ENCODE measurements around the gene NBPF8. TPM values are rescaled to one million over a fixed set of nuclear protein-coding genes. Genes with fewer than 3 reads are reported as not detected.
A peak's percentile ranks its signal among the peaks of the same experiment; 100 is the strongest.
"Not testable (repeated sequence)": the region's sequence is repeated elsewhere in the genome, so short reads cannot be mapped to it uniquely, and the experiment has no call there.

Gene NBPF8, protein sequence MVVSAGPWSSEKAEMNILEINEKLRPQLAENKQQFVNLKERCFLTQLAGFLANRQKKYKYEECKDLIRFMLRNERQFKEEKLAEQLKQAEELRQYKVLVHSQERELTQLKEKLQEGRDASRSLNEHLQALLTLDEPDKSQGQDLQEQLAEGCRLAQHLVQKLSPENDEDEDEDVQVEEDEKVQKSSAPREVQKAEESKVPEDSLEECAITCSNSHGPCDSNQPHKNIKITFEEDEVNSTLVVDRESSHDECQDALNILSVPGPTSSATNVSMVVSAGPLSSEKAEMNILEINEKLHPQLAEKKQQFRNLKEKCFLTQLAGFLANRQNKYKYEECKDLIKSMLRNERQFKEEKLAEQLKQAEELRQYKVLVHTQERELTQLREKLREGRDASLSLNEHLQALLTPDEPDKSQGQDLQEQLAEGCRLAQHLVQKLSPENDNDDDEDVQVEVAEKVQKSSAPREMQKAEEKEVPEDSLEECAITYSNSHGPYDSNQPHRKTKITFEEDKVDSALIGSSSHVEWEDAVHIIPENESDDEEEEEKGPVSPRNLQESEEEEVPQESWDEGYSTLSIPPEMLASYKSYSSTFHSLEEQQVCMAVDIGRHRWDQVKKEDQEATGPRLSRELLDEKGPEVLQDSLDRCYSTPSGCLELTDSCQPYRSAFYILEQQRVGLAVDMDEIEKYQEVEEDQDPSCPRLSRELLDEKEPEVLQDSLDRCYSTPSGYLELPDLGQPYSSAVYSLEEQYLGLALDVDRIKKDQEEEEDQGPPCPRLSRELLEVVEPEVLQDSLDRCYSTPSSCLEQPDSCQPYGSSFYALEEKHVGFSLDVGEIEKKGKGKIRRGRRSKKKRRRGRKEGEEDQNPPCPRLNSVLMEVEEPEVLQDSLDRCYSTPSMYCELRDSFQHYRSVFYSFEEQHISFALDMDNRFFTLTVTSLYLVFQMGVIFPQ
- total RNA-seq: 10.6 and 19.0 TPM in 2 replicates

DNA sequence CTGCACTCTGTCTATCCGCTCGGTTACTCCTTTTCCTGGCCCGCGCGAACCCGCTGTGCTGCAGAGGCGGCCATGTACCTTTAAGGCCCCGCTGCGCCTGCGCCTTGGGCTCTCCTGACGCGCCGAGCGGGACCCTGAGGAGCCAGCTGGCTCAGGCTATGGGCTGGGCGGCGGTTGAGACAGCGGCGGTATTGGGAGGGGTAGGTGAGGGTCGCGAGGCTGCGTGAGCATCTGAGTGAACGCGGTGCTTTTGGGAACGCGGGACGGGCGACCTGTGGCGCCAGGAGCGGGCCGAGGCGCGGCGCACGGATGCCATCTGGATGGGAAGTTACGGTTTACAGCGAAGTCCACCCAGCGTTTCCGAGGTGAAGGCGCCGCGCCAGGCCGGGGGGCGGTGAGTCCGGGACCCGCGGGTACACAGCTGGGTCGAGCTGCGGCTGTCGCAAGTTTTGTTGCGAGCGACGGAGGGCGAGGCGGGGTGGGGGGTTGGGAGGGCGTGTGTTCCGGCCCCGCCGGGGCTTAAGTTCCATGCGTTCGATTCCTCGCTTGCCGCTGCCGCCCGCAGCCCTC lies at the start of gene NBPF8:
Gene NBPF8 (plus strand): TSS at position 125 of the 570 bp plus-strand sequence. CDS start 21,488 bp downstream, outside the sequence.
- DNase-seq (ENCODE audit: low read depth): peak; percentile 59
- H3K4me3 ChIP-seq (ENCODE audit: low read depth, low read length): peak within 1 kb of the TSS; percentile 65

DNA sequence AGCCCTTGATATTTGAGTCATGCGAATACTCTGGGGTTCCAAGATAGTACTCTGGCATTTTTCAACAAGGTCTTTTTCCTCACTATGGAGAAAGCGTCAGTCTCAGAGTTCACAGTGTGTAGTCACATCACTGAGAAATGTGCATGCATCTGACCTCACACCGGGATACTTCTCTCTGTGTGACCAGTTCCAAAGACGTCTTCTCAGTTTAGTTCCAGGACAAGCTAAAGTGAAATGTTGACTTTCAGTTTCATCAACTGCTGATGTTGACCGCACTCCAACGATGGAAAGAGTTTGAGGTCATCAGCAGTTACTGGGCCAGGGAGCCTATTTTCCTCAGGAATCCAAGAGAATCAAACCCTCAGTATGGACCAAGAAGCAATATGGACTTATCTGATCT lies 47.1 kb upstream of the NBPF8 start:
- not testable (repeated sequence) for H3K4me3 ChIP-seq (ENCODE audit: low read depth, low read length); DNase-seq (ENCODE audit: low read depth)

DNA sequence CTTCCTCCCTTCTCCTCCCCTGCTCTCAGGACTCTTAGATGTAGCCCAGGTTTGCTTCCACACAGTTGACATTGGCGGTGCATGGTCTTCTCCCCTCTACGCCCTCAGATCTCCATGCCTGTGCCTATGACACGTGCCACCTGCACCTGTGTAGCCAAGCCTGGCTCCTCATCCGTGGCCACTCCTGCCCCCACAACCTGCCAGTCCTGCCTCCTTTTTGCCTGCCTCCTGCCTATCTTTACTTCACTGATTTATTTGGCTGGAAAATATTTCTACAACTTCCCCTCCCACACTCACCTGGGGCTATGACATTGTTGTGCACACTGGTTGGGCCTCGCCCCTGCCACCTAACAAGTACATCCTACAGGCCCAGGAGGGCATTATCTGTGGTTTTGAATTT lies 28.2 kb upstream of the NBPF8 start:
- not testable (repeated sequence) for DNase-seq (ENCODE audit: low read depth); H3K4me3 ChIP-seq (ENCODE audit: low read depth, low read length)

DNA sequence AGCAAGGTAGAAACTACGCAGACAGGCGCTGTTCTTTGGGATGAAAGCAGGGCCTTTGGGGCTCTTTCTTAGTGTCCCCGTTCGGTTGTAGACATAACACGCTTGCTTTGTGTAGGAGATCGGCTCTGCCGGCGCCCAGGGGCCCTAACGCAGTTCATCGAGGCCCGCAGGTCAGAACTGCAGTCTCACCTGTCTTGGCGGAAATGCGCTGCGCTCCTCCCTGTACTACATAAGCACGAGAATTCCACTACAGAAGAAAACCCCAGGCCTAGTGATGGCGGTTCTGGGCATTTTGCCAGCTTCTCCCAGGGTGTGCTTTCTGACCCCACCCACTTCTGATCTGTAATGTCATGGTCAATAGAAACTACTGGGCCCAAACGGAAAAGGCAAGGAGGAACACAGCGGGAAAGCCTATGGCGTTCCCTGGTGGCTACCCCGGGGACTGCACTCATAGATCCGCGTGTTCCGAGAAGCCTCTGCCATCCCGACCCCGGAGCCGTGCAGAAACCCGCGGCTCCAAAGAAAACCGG lies 26.2 kb upstream of the NBPF8 start:
- H3K4me3 ChIP-seq (ENCODE audit: low read depth, low read length): not testable (repeated sequence)
- DNase-seq (ENCODE audit: low read depth): peak; percentile 68

DNA sequence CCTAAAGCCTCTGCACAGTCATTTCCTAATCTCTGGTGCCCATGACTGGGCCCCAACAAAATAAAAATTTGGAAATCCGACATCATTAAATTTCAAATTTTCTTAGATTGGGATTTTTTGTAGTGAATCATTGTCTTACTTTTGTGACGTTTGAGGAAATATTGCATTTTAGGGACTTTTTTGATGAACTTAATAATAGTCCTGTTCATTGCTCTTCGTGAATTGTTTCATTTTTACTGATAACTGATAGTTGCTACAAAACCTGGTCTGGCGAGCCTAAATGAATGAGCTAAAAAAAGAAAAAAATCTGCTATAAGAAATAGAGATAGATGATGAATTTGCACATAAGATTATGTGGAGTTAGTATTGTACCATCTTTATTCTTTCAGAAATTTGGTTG lies 23.5 kb upstream of the NBPF8 start:
- DNase-seq (ENCODE audit: low read depth); H3K4me3 ChIP-seq (ENCODE audit: low read depth, low read length): not testable (repeated sequence)

DNA sequence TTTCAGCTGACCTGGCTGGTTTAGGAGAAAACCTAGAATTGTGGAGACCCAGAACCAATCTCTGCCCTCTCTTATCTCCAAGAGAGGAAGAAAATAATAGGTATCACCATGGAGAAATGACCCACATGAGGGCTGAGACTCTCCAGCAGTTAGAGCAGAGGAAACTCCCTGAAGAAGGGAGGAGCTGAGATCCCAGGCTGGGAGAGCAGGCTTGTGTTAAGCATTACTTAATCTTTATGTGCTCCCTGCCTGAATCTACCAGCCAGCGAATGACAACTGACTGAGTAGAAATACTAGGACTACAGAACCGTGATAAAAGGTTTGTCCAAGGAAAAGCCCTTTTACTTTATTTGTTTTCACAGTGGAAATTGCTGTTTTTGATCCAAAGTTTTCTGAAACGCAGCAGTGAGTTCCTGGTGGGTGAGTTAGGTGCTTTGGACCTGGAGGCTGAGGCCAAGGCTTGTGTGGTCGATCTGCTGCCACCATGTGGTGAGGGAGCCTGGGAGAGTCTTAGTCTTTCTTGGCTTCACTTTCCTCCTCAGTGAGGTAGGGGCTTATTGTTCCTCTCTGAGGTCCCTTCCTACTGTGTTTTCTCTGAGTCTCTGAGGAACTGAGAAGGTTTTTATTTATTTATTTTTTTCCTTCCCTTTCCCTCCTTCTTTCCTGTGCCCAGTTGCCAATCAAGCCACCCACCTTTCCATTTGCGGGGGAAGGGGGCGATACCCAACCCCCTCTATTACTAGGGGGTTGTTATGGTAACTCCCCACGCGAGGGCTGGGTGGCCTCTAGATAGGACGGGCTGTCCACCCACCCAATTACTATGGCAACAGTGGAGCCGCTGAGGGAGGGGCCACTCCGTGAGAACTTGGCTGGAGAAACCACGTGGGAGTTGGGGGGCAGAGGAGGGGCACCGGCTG lies 21.3 kb upstream of the NBPF8 start:
- not testable (repeated sequence) for H3K4me3 ChIP-seq (ENCODE audit: low read depth, low read length); DNase-seq (ENCODE audit: low read depth)

DNA sequence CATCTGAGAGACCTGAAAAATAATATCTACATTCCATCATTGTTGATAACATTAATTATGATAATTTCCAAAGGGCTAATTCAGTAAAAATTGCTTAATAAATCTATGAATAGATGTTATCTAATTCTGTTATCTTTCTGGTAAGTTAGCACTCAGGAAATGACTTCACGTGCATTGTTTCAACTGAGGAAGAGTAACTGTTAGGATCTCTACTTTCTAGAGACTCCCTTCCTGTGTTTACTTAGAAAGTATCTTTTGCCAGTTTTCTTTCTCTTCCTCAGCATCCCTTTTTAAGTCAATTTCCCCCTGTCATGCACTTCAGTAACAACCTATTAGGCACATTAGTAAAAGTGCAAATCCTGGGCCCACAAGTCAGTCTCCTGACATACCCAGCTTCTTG lies 9.5 kb upstream of the NBPF8 start:
- DNase-seq (ENCODE audit: low read depth); H3K4me3 ChIP-seq (ENCODE audit: low read depth, low read length): not testable (repeated sequence)

DNA sequence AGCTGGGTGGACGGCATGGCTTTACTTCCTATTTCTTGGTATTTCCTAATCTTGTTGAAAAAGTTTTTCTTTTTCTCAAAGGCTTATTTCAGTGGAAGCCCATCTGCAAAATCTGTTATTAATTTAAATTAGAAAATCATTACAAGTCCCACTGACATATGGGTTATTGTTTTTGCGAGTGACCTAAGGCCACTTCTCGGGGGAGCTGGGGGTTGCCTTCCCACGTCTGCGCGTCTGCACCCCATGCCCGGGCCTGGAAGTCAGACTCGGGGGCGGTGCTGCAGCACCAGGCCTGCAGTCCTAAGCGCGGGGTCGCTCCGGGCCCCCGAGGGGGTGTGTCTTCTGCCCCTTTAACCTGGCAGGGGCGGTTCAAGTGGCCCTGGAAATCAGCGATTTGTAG lies 384 bp upstream of the NBPF8 start:
- DNase-seq (ENCODE audit: low read depth): not testable (repeated sequence)
- peak overlapping the region; percentile 60 for H3K4me3 ChIP-seq (ENCODE audit: low read depth, low read length)

DNA sequence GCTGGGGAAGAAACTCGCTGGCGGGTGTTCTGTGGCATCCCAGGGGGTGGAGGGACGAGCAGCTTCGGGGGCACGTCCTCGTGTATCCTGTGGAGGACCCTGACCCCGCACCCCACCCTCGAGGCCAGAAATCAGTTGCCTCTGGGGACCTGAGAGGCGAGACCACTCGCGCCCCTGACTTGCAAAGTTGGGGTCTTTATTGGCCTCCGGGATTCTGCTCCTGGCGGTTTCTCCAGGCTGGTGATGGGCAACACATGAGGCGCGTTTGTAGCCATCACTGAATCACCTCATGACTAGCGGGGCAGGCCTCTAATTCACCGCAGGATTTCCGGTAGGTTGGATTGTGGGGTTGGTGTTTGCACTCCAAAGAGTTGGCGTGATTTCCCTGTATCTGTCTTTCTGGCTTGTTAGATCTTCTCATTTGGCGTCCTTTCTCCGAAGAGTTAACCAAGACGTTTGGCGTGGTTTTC lies 692 bp downstream of the NBPF8 start:
- peak; percentile 50 for DNase-seq (ENCODE audit: low read depth)
- peak overlapping the region; percentile 65 for H3K4me3 ChIP-seq (ENCODE audit: low read depth, low read length)

DNA sequence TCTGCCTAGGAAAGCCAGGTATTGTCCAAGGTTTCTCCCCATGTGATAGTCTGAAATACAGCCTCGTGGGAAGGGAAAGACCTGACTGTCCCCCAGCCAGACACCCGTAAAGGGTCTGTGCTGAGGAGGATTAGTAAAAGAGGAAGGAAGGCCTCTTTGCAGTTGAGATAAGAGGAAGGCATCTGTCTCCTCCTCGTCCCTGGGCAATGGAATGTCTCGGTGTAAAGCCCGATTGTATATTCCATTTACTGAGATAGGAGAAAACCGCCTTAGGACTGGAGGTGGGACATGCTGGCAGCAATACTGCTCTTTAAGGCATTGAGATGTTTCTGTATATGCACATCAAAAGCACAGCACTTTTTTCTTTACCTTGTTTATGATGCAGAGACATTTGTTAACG lies 10.2 kb downstream of the NBPF8 start:
- not testable (repeated sequence) for H3K4me3 ChIP-seq (ENCODE audit: low read depth, low read length); DNase-seq (ENCODE audit: low read depth)

DNA sequence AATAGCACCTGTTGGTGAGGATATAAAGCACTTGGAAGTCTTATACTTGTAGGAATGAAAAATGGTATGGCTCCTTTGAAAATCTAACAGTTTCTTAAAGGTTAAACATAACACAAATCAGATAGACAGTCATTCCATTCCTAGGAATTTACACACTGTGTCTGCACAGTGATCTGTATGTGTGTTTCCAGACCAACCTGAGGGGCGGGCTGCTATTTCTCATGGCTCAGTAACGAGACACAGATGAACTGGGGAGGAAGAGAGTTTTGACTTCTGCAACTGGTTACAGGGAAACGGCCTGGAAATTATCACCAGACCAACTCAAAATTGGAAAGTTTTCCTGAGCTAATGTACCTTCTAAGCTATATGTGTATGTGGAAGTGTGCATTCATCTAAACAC lies 16.8 kb downstream of the NBPF8 start:
- DNase-seq (ENCODE audit: low read depth): peak; percentile 3
- not testable (repeated sequence) for H3K4me3 ChIP-seq (ENCODE audit: low read depth, low read length)

DNA sequence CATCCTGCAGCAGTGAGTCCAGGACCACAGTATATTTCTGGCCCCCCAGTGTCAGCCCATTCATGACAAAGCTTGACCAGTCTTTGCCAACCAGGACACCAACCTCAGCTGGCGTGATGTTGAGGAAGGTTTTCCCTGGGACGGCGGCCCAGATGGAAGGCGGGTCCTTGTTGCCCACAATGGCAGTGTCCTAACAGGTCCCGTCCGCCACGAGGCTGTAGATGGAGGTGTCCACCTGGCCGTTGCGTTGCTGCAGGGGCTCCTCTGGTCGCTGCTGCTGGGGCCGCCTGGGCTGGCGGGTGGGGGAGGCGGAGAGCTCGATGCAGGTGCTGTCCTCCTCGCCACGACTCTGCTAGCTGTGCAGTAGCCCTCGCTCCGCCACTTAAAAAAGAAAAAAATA lies 19.0 kb downstream of the NBPF8 start:
- H3K4me3 ChIP-seq (ENCODE audit: low read depth, low read length); DNase-seq (ENCODE audit: low read depth): not testable (repeated sequence)

DNA sequence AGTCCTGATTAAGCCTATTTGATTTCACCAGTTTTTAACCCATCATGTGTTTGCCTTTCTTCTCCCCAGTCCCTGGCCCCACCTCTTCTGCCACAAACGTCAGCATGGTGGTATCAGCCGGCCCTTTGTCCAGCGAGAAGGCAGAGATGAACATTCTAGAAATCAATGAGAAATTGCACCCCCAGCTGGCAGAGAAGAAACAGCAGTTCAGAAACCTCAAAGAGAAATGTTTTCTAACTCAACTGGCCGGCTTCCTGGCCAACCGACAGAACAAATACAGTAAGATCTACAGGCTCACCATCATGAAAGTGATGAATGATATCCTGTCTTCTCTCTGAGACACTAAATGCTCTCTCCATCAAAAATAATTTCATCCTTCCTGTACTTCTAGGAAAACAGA lies 34.3 kb downstream of the NBPF8 start:
- DNase-seq (ENCODE audit: low read depth); H3K4me3 ChIP-seq (ENCODE audit: low read depth, low read length): not testable (repeated sequence)

Other genes starting within 250 kb of the NBPF8 start
- gene SEC22B, start 238.5 kb upstream of the NBPF8 start, total RNA-seq: 47.4 and 77.3 TPM in 2 replicates